Memory B cell (primary cell): ENCODE data around the gene ADAMTS4.

Experiments used
- ATAC-seq: fragments of 150-1000 bp; cut with Tn5 transposase; 2 replicates; pipeline ENCODE4 v1.10.0; 2021; ENCODE audit warnings: low read depth, mild to moderate bottlenecking, moderate library complexity
- DNase-seq, 2 donors: peaks; one replicate each; pipeline ENCODE4 v3.0.0; 2022; ENCODE audit warnings: low spot score in 2 of 2
- H3K27ac Mint-ChIP-seq: one replicate; pipeline ENCODE4 v1.8.0; 2022; ENCODE audit warnings: mild to moderate bottlenecking, moderate library complexity, mixed read lengths
- H3K27me3 Mint-ChIP-seq: one replicate; pipeline ENCODE4 v1.8.0; 2022; ENCODE audit warnings: mixed read lengths
- H3K36me3 Mint-ChIP-seq: one replicate; pipeline ENCODE4 v1.8.0; 2022; ENCODE audit warnings: mild to moderate bottlenecking, mixed read lengths
- H3K4me1 Mint-ChIP-seq: one replicate; pipeline ENCODE4 v1.8.0; 2022; ENCODE audit warnings: mixed read lengths
- H3K4me3 Mint-ChIP-seq: one replicate; pipeline ENCODE4 v1.8.0; 2022; ENCODE audit warnings: mild to moderate bottlenecking, moderate library complexity, mixed read lengths
- H3K9me3 Mint-ChIP-seq: one replicate; pipeline ENCODE4 v1.8.0; 2022; ENCODE audit warnings: mixed read lengths

Gene ADAMTS4

DNA sequence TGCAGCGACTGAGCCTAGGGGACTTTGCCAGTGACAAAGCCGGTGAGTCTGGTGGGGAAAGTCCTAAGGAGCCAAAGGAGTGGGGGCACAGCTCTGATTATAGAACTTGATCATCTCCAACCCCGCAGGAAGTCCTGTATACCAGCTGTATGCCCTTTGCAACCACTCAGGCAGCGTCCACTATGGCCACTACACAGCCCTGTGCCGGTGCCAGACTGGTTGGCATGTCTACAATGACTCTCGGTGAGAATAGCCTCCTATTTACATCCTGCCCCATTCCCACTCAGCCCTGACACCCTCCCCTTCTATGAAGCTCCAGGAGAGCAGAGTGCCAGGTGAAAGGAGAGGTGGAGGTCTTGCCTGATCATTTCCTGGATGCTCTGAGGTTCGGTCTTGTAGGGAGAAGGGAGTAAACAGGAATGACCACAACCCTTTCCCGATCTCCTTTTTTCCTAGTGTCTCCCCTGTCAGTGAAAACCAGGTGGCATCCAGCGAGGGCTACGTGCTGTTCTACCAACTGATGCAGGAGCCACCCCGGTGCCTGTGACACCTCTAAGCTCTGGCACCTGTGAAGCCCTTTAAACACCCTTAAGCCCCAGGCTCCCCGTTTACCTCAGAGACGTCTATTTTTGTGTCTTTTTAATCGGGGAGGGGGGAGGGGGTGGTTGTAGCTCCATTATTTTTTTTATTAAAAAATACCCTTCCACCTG is 33.8 kb downstream of the ADAMTS4 start:
- no peak for ATAC-seq
- no peak for DNase-seq
- H3K36me3 Mint-ChIP-seq = peaks cover 19% of the 10 kb centered on the region
- no peaks in the 10 kb centered on the region for H3K9me3 Mint-ChIP-seq
- peak overlapping the region; percentile 96 for H3K27ac Mint-ChIP-seq
- no peaks in the 10 kb centered on the region for H3K27me3 Mint-ChIP-seq
- peak overlapping the region; percentile 54 for H3K4me3 Mint-ChIP-seq
- H3K4me1 Mint-ChIP-seq = peaks cover 38% of the 10 kb centered on the region

DNA sequence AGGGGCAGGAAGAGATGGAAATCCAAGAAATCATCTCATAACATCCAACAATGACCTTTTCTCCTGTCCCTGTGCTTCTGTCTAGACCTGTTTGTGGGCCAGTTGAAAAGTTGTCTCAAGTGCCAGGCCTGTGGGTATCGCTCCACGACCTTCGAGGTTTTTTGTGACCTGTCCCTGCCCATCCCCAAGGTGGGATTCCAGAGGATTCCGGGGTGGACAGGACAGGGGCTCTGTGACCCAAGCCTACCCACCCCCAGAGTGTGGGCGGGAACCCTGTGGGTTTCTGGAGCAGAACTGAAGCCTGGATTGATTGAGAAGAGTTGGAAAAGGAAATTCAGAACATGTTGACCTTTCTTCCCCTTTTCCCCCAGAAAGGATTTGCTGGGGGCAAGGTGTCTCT is 35.1 kb downstream of the ADAMTS4 start:
- no peaks in the 10 kb centered on the region for H3K27me3 Mint-ChIP-seq
- H3K36me3 Mint-ChIP-seq = peaks cover 14% of the 10 kb centered on the region
- no peak overlapping the region for H3K4me3 Mint-ChIP-seq
- peaks cover 47% of the 10 kb centered on the region for H3K4me1 Mint-ChIP-seq
- no peaks in the 10 kb centered on the region for H3K9me3 Mint-ChIP-seq
- ATAC-seq (no peak), DNase-seq (no peak)
- peak overlapping the region; percentile 96 for H3K27ac Mint-ChIP-seq

DNA sequence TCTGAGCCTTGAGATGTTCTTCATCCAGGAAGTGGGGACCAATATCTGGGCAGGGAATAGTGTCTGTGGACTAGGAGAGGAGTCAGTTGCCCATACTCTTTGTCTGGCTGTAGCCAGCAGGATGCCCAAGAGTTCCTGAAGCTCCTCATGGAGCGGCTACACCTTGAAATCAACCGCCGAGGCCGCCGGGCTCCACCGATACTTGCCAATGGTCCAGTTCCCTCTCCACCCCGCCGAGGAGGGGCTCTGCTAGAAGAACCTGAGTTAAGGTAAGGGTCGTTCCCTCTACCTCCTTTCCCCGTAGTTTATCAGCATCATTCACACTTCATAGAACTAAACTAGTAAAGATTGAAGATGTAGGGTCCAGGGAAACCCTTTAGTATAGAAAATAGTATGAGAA is 36.0 kb downstream of the ADAMTS4 start:
- peaks cover 49% of the 10 kb centered on the region for H3K4me1 Mint-ChIP-seq
- no peak overlapping the region for H3K4me3 Mint-ChIP-seq
- H3K36me3 Mint-ChIP-seq = peaks cover 20% of the 10 kb centered on the region

DNA sequence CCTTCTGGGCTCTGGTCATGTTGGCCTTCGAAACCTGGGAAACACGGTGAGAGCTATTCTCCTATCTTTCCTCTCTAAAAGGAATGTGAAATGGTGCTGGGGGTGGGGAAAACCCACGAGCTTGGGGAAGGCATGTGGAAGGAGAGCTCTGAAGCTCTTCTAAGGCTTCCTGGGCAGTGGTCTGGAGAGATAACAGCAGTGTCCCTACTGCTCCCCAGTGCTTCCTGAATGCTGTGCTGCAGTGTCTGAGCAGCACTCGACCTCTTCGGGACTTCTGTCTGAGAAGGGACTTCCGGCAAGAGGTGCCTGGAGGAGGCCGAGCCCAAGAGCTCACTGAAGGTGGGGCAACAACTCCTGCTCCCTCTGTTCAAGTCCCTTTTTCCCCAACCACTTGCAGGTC is 36.8 kb downstream of the ADAMTS4 start:
- DNase-seq (no peak), ATAC-seq (no peak)
- Mint-ChIP-seq H3K27me3 (no peaks in the 10 kb centered on the region), H3K27ac (peak overlapping the region; percentile 32), H3K36me3 (peaks cover 22% of the 10 kb centered on the region), H3K4me3 (no peak overlapping the region), H3K9me3 (no peaks in the 10 kb centered on the region), H3K4me1 (peaks cover 46% of the 10 kb centered on the region)

More for the DNA sequence above, 36.0 kb downstream of the ADAMTS4 start:
- ATAC-seq (no peak), DNase-seq (no peak)
- H3K27me3 Mint-ChIP-seq = no peaks in the 10 kb centered on the region
- H3K27ac Mint-ChIP-seq = peak overlapping the region; percentile 96
- no peaks in the 10 kb centered on the region for H3K9me3 Mint-ChIP-seq

DNA sequence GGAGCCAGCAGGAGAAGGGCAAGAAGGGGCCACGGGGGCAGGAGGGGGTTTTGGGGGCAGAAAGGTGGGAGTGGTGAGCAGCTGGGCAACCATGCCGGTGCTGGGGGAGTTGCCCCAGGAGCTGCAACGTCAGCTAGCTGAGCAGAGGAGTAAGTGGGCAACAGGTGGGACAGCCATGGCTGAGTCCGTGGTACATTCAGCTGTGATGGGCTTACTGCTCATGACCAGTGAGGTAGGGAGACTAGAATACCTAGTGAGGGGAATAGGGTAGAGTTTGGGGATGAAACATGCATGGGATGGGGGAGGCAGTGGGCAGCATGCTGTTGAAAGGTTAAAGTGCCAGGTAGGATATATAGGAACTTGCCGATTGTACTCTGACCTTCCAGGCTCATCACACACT is 37.2 kb downstream of the ADAMTS4 start:
- Mint-ChIP-seq H3K27me3 (no peaks in the 10 kb centered on the region), H3K36me3 (peaks cover 25% of the 10 kb centered on the region)
- no peak for ATAC-seq

DNA sequence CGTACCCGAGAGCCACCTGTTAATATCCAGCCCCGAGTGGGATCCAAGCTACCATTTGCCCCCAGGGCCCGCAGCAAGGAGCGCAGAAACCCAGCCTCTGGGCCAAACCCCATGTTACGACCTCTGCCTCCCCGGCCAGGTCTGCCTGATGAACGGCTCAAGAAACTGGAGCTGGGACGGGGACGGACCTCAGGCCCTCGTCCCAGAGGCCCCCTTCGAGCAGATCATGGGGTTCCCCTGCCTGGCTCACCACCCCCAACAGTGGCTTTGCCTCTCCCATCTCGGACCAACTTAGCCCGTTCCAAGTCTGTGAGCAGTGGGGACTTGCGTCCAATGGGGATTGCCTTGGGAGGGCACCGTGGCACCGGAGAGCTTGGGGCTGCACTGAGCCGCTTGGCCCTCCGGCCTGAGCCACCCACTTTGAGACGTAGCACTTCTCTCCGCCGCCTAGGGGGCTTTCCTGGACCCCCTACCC is 38.1 kb downstream of the ADAMTS4 start:
- Mint-ChIP-seq H3K4me1 (peaks cover 43% of the 10 kb centered on the region), H3K9me3 (no peaks in the 10 kb centered on the region), H3K27me3 (no peaks in the 10 kb centered on the region), H3K27ac (no peak overlapping the region), H3K4me3 (peak overlapping the region; percentile 38), H3K36me3 (peaks cover 25% of the 10 kb centered on the region)
- DNase-seq = no peak
- ATAC-seq = no peak

More for the DNA sequence above, 37.2 kb downstream of the ADAMTS4 start:
- no peaks in the 10 kb centered on the region for H3K9me3 Mint-ChIP-seq
- no peak for DNase-seq
- H3K27ac Mint-ChIP-seq = peak overlapping the region; percentile 32
- peaks cover 43% of the 10 kb centered on the region for H3K4me1 Mint-ChIP-seq
- H3K4me3 Mint-ChIP-seq = no peak overlapping the region

DNA sequence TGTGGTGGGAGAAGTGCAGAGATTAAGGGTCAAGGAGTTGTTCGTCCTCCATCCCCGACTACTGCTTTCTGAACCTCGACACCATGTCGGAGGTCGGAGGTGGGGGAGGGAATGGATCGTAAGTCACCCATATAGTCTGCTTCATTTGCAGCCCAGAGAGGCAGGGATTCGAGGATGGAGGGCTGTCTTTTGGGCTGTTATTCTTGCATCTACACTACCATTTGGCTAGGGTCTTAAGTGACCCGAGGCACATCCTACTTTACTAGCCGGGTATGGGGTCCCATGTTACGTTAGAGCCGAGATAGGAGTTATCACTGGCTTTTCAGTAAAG is 39.0 kb downstream of the ADAMTS4 start:
- ATAC-seq (no peak), DNase-seq (no peak)
- Mint-ChIP-seq H3K9me3 (no peaks in the 10 kb centered on the region), H3K4me1 (peaks cover 45% of the 10 kb centered on the region), H3K36me3 (peaks cover 25% of the 10 kb centered on the region), H3K27ac (peak overlapping the region; percentile 94), H3K27me3 (no peaks in the 10 kb centered on the region), H3K4me3 (peak overlapping the region; percentile 90)

DNA sequence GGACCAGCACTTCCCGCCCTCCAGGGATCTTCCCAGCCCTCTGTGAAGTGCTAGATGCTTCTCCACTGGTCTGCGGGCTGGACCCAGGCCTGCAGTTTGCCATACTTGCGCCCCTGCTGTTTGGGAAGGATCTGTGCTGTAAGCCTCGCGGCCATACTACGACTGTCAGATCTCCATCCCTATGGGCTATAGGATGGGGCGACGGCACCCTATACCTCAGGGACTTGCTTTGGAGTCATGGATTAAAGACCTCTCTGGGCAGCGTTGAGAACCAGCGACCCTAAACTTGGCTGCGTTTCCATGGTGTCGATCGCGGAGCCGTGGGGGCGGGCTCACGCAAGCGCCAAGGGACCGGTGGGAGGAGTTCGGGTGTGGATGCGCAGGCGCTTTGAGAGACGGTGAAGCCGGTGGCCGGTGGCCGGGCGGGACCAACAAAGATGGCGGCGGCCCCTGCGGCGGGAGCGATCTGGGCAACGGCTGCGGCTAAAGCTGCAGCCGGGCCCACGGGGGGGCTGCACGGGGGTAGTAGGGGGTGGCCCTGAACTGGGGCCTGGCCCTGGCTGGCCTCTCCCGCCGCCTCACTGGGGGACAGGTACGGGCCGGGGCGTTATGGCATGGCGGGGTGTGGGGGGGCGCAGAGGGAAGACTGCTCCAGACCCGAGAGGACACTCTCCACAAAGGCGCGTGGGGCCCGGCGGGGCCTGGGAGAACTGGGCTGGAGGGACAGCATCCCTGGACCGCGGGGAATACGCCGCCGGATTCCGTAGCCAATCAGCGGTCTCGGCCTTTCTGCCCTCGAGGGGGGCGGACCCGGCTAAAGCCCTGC is 39.6 kb downstream of the ADAMTS4 start, which contains the start of gene USP21:
USP21 (plus strand) TSS at position 414 of the 826 bp plus-strand sequence. CDS start 1,141 bp downstream, outside the sequence.
- ATAC-seq (peak; percentile 96), DNase-seq (peak; percentile 91 to 92)
- H3K27ac Mint-ChIP-seq = peak within 1 kb of the TSS; percentile 94
- peaks cover 25% of the 10 kb centered on the region for H3K36me3 Mint-ChIP-seq
- H3K4me3 Mint-ChIP-seq = peak within 1 kb of the TSS; percentile 90
- H3K9me3 Mint-ChIP-seq = no peaks in the 10 kb centered on the region
- no peaks in the 10 kb centered on the region for H3K27me3 Mint-ChIP-seq
- peaks cover 46% of the 10 kb centered on the region for H3K4me1 Mint-ChIP-seq

DNA sequence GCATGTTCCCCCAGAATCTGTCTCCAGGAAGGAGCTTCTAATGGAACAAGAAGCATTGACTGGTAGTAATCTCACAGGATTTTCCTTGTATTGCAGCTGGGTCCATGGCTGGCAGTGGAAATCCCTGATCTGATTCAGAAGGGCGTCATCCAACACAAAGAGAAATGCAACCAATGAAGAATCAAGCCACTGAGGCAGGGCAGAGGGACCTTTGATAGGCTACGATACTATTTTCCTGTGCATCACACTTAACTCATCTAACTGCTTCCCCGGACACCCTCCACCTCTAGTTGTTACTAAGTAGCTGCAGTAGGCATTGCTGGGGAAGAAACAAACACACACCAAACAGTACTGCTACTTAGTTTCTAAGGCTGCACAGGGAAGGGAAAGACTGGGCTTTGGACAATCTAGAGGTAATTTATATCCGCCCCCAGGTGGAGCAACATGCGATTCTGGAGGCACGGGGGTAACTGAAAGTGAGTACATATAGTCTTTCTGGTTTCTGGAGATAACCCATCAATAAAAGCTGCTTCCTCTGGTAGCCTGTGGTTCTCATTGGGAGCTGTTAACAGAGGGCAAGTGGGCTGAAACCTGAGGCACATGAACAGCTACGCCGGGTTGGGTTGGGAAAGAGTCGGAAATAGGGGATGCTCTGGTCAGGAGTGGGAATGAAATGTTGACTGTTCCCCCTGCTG is 40.4 kb downstream of the ADAMTS4 start:
- no peaks in the 10 kb centered on the region for H3K27me3 Mint-ChIP-seq
- no peak for DNase-seq
- peaks cover 23% of the 10 kb centered on the region for H3K36me3 Mint-ChIP-seq
- no peaks in the 10 kb centered on the region for H3K9me3 Mint-ChIP-seq
- peaks cover 44% of the 10 kb centered on the region for H3K4me1 Mint-ChIP-seq
- peak overlapping the region; percentile 90 for H3K4me3 Mint-ChIP-seq
- H3K27ac Mint-ChIP-seq = peak overlapping the region; percentile 94
- ATAC-seq = no peak

DNA sequence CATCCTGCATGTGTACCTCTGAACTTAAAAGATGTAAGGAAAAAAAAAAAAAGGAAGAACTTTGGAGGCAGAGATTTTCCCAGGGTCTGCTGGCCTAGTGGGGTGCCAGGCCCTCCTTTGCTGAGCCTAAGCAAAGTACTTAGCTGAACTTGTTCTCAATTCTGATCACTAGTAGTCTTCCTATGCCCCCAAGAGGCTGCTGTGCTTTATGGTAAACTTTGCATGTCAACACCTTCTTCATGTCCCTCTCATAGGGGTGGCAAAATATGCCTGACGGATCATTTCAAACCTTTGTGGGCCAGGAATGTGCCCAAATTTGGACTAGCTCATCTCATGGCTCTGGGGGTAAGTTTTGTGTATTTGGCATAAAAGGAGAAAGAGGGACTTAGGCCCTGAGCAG is 41.0 kb downstream of the ADAMTS4 start:
- Mint-ChIP-seq H3K4me3 (peak overlapping the region; percentile 90), H3K4me1 (peaks cover 40% of the 10 kb centered on the region), H3K36me3 (peaks cover 18% of the 10 kb centered on the region), H3K27ac (peak overlapping the region; percentile 94), H3K9me3 (no peaks in the 10 kb centered on the region), H3K27me3 (no peaks in the 10 kb centered on the region)
- ATAC-seq (no peak), DNase-seq (no peak)

DNA sequence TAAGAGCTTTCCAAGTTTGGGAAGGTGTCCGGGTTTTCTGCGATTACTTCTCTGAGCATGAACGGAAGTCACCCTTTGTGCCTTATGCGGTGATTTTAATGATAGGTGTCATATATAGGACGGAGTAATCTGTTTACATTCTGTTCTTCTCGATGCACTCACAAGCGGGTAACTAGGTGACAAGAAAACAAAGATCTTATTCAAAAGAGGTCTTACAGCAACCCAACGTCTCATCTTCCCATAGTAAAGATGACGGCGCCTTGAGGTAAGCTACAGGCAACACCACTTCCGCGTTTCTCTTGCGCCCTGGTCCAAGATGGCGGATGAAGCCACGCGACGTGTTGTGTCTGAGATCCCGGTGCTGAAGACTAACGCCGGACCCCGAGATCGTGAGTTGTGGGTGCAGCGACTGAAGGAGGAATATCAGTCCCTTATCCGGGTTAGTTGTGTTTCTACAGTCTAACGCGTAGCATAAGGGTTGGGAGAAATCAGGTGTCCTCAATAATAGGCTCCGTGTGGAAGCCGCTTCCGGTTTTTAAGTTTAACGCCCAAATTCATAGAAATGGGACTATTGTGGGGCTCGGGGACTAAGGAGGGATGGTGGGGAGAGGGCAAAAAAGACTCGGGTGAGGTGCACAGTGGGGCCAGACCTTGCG is 45.0 kb downstream of the ADAMTS4 start, which contains the start of gene UFC1:
UFC1 (plus strand) TSS at position 297 of the 656 bp plus-strand sequence; CDS start at position 317, 20 bp downstream.
- ATAC-seq = peak; percentile 94
- Mint-ChIP-seq H3K4me3 (peak within 1 kb of the TSS; percentile 100), H3K4me1 (peaks cover 14% of the 10 kb centered on the region), H3K27ac (peak within 1 kb of the TSS; percentile 99), H3K36me3 (peaks cover 10% of the 10 kb centered on the region), H3K27me3 (no peaks in the 10 kb centered on the region), H3K9me3 (no peaks in the 10 kb centered on the region)
- DNase-seq = peak; percentile 79 to 80

DNA sequence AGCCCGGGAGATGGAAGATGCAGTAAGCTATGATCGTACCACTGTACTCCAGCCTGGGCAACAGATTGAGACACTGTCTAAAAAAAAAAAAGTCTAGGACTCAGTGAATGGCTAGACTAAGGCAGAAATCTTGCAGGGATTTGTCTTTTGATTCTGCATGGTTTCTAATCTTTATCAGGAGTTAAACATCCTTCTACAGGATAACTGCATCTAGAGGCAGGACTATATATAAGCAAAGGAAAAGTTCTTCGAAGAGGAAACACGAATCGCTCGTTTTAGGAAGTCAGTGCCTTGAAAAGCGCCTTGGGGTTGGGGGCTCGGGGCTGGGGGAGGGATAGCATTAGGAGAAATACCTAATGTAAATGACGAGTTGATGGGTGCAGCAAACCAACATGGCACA is 45.7 kb downstream of the ADAMTS4 start:
- Mint-ChIP-seq H3K36me3 (peaks cover 7% of the 10 kb centered on the region), H3K27me3 (no peaks in the 10 kb centered on the region), H3K9me3 (no peaks in the 10 kb centered on the region), H3K4me1 (peaks cover 7% of the 10 kb centered on the region), H3K4me3 (peak overlapping the region; percentile 100), H3K27ac (peak overlapping the region; percentile 99)
- peak; percentile 5 for ATAC-seq
- DNase-seq = no peak

DNA sequence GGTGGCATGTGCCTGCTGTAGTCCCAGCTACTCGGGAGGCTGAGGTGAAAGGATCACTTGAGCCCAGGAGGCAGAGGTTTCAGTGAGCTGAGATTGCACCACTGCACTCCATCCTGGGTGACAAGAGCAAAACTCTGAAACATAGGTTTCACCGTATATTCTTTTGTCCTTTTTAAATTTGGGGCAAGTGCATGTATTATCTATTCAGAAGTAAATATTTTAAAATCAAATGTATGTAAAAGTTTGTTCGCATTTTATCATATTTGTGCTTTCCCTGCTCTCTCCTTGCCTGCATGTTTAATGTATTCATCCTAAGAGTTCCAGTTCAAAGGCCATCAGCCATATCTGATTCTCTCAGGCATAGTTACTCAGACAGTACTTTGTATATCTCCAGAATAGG is 53.0 kb downstream of the ADAMTS4 start:
- no peaks in the 10 kb centered on the region for H3K36me3 Mint-ChIP-seq
- no peaks in the 10 kb centered on the region for H3K4me1 Mint-ChIP-seq
- H3K27me3 Mint-ChIP-seq = no peaks in the 10 kb centered on the region
- H3K9me3 Mint-ChIP-seq = no peaks in the 10 kb centered on the region
- H3K27ac Mint-ChIP-seq = no peak overlapping the region
- DNase-seq (no peak), ATAC-seq (no peak)
- H3K4me3 Mint-ChIP-seq = no peak overlapping the region
